Ishikawa (cell line): ENCODE results near the gene RELL1.

Experiments used
- CEBPB ChIP-seq: IDR thresholded peaks from 2 replicates; pipeline ENCODE4 v1.6.1; 2012
- CREB1 ChIP-seq: IDR thresholded peaks from 2 replicates; pipeline ENCODE4 v1.6.1; 2012; ENCODE audit warnings: low read depth
- EGR1 ChIP-seq: IDR thresholded peaks from 2 replicates; pipeline ENCODE4 v1.6.1; 2012
- EP300 ChIP-seq: IDR thresholded peaks from 2 replicates; pipeline ENCODE4 v1.6.1; 2012; ENCODE audit warnings: borderline replicate concordance
- FOXM1 ChIP-seq: IDR thresholded peaks from 2 replicates; pipeline ENCODE4 v1.6.1; 2012; ENCODE audit warnings: low read depth, borderline replicate concordance
- MAX ChIP-seq: IDR thresholded peaks from 2 replicates; pipeline ENCODE4 v1.6.1; 2012
- NFIC ChIP-seq: IDR thresholded peaks from 2 replicates; pipeline ENCODE4 v1.6.1; 2012
- RAD21 ChIP-seq: IDR thresholded peaks from 2 replicates; pipeline ENCODE4 v1.6.1; 2012; ENCODE audit warnings: low read depth
- REST ChIP-seq: IDR thresholded peaks from 2 replicates; pipeline ENCODE4 v1.6.1; 2012; ENCODE audit warnings: low read depth, mild to moderate bottlenecking
- TAF1 ChIP-seq: IDR thresholded peaks from 2 replicates; pipeline ENCODE4 v1.6.1; 2012; ENCODE audit warnings: low read depth, mild to moderate bottlenecking
- TCF12 ChIP-seq: IDR thresholded peaks from 2 replicates; pipeline ENCODE4 v1.6.1; 2012; ENCODE audit warnings: low read depth
- TEAD4 ChIP-seq: IDR thresholded peaks from 2 replicates; pipeline ENCODE4 v1.6.1; 2012
- USF1 ChIP-seq: IDR thresholded peaks from 2 replicates; pipeline ENCODE4 v1.6.1; 2012
- YY1 ChIP-seq: IDR thresholded peaks from 2 replicates; pipeline ENCODE4 v1.6.1; 2012; ENCODE audit warnings: low read depth
- ZBTB7A ChIP-seq: IDR thresholded peaks from 2 replicates; pipeline ENCODE4 v1.6.1; 2012; ENCODE audit warnings: low read depth

RELL1 gene

GRCh38 chr4:37656649-37657048 lies 29.5 kb downstream of the RELL1 start:
- TF ChIP-seq EGR1 (no peak), FOXM1 (no peak), MAX (no peak), ZBTB7A (no peak), CEBPB (no peak), EP300 (no peak), RAD21 (no peak), CREB1 (no peak), TAF1 (no peak), YY1 (no peak)

- TF ChIP-seq NFIC (peak; percentile 21; the same call in 1 of the 2 replicates), RAD21 (no peak), YY1 (0 out of 2 replicates have a peak, but pooled peaks have one; percentile 40)
Measured at GRCh38 chr4:37653601-37654000, 32.6 kb downstream of the RELL1 start.

DNA sequence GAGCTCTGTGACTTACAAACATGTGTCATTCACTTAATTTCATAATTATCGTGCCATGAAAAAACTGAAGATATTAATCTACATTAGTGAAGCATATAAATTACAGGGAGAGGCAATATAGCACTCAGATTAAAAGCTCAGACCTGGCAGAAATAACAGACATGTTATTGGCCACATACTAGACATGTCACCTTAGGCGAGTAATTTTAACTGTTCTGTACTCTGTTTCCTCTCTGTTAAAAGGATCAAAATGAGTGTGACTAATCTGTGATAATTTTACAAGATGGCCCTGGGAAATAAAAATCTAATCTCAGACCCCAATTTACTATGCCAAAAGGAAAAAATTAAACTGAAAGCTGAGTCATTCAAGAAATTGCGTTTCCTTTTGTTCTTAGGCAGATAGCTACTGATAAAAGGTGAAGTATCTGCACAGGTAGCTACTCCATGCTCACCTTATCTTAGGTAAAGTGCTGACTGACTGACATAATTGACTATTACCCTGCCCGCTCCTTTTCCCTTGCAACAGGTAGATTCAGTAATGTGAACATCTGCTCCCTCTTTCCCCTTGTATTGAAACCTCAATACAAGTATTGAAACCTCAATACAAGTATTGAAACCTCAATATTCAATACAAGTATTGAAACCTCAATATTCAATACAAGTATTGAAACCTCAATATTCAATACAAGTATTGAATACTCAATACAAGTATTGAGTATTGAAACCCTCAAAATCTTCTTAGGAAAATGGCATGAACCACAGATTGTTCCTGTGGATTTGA lies 33.2 kb downstream of the RELL1 start:
- TF ChIP-seq TAF1 (no peak), TEAD4 (no peak), USF1 (no peak), YY1 (no peak), EGR1 (no peak), CEBPB (no peak), FOXM1 (no peak), ZBTB7A (no peak), MAX (no peak), TCF12 (no peak), NFIC (no peak), RAD21 (no peak), EP300 (no peak)

GRCh38 chr4:37651781-37652377 lies 34.3 kb downstream of the RELL1 start:
- no peak for TF ChIP-seq EP300
- TF ChIP-seq NFIC, result no peak
- no peak for TF ChIP-seq TAF1
- no peak for TF ChIP-seq REST
- TF ChIP-seq YY1, result no peak
- no peak for TF ChIP-seq FOXM1
- TF ChIP-seq MAX, result no peak
- no peak for TF ChIP-seq TEAD4

DNA sequence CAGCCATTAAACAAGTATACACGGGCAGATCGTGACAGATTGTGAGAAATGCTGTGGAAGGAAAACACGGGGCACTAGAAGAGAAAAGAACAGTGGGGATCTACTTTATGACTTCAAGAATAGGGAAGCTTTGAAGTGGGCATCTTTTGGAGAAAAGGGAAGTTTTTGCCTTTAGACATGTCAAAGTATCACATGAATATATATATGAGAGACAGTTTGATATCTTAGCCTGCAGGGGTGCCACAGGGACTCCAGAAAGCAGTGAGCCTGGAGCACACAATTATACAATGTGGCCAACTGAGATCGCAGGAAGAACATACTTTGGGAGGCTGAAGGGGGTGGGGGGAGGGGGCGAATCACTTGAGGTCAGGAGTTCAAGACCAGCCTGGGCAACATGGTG lies 35.7 kb downstream of the RELL1 start:
- TF ChIP-seq NFIC, result no peak
- TF ChIP-seq TCF12, result no peak
- TF ChIP-seq CEBPB, result no peak
- no peak for TF ChIP-seq REST

DNA sequence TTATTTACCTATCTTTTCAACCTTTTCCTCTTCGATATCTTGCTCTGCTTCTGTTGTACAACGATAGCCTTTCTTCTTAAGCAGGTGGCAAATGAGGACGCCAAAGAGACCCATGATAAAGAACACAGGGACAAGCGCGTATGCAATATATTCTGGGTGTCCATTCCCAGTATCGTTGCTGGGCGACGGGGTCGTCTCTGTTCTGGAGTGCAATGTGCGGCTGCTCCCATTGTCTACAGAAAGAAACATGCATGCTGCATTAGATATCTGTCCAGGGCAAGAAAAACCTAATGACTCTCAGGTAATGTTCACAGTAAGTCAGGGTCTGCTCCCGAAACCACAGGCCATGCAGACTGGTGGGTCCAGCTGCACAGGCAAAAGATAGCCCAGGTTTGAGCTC lies 36.9 kb downstream of the RELL1 start:
- TF ChIP-seq MAX (no peak), FOXM1 (no peak), ZBTB7A (no peak), REST (no peak), TCF12 (no peak), EP300 (no peak), CEBPB (no peak), RAD21 (no peak), TAF1 (no peak), TEAD4 (no peak), USF1 (no peak), NFIC (no peak), CREB1 (no peak), EGR1 (no peak)
